GM19328 (cell line): Measurements from ENCODE around the gene TAF12.
"Not testable (repeated sequence)": the region's sequence is repeated elsewhere in the genome, so short reads cannot be mapped to it uniquely, and the experiment has no call there.

Experiments used
- ATAC-seq: cut with Tn5 transposase; IDR thresholded peaks from one replicate; pipeline ENCODE4 v1.9.1; 2021; ENCODE audit warnings: mild to moderate bottlenecking, moderate library complexity; ENCODE audit not compliant: unreplicated experiment

Gene TAF12

DNA sequence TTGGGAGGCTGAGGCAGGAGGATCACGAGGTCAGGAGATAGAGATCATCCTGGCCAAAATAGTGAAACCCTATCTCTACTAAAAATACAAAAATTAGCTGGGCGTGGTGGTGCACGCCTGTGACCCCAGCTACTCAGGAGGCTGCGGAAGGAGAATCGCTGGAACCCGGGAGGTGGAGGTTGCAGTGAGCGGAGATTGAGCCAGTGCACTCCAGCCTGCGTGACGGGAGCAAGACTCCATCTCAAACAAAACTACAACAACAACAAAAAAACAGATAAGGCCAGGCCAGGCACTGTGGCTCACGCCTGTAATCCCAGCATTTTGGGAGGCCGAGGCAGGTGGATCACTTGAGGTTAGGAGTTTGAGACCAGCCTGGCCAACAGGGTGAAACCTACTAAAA lies 2.5 kb upstream of the TAF12 start:
- ATAC-seq, result not testable (repeated sequence)

DNA sequence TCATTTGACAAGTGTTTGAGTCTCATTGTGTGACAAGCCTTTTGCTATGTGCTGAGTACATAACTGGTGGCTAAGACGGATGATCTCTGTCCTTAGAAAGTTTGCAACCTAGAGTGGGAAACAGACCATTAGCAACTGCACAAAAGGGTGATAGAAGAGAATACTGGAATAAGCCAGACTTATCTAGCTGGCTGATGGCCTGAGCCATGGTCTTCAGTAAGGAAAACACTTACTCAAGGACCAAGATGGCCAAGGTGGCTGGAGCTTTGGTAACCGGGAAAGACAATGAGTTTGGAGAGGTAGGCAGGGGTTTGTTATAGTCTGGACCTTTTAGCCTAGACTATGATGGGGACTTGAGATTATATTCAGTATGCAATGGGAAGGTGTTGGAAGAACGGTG lies 1.6 kb upstream of the TAF12 start:
- no peak for ATAC-seq

DNA sequence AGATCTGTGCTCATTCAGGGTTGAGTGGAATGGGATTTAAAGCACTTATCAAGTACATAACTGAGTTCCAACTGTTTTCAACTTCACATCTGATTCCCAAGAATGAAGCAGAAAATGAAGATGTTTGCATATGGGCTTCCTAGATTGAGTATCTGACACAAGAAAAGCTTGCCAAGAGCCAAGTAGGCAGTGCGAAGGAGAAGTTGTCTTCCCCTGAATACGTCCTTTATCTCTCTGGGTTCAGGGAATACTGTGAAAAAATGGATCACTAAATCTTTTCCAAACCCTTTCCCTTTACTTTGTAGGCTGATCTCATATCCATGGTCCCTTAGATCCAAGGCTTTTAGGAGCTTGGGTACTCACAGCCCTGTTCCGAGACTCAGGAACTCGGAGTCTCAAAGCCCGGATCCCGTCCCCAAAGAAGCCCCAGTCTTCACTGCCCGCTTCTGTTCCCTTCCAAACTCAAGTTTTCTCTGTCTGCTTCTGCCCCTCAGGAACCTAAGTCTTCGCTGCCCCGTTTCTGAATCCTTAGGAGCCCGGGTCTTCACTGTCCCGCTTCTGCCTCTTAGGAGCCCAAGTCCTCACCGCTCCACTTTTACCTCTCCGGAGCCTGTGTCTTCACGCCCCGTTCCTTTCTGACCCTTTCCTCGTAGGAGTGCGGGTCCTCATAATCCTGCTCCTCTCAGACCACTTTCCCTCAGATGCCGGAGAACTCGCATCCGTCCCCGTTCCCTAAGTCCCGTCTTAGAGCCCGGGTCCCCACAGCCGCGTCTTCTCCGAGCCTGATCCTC lies 616 bp downstream of the TAF12 start:
- ATAC-seq, result peak; percentile 16

DNA sequence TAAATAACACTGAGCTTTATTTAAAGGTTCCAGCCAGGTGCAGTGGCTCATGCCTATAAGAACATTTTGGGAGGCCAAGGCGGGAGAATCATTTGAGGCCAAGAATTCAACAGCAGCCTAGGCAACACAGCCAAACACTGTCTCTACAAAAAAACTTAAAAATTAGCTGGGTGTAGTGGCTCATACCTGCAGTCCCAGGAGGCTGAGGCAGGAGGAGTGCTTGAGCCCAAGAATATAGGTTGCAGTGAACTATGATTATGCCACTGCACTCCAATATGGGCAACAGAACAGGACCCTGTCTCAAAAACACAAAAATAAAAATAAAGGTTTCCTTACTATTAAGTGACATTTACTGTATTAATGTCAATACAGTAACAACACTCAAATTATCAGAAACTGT lies 2.1 kb downstream of the TAF12 start:
- ATAC-seq, result no peak

- no peak for ATAC-seq
Measured at GRCh38 chr1:28632560-28632959, 10.3 kb downstream of the TAF12 start.

GRCh38 chr1:28631713-28632112 lies 11.2 kb downstream of the TAF12 start:
- ATAC-seq, result no peak

- no peak for ATAC-seq
Measured at GRCh38 chr1:28613175-28613574, 29.7 kb downstream of the TAF12 start.

DNA sequence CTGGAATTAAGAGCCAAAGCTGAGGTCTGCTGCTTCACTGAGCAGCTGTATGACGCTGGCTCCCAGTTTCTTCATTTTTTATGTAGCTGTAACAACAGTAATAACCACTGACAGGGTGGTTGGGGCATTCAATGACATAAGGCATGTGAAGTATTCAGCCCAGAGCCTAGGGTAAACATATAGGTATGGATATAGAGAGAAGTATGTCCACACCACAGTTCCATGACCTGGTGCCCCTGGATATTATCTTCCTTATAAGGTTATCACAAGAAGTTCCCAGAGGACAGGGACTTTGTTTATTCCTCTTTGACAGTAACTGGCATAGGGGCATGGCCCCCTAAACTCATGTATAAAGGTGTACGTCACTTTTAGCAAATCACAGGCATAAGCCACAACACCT lies 36.1 kb downstream of the TAF12 start:
- no peak for ATAC-seq

GRCh38 chr1:28604962-28605361 lies 37.9 kb downstream of the TAF12 start:
- ATAC-seq, result no peak

- ATAC-seq, result no peak
Measured at GRCh38 chr1:28604411-28604810, 38.5 kb downstream of the TAF12 start.

DNA sequence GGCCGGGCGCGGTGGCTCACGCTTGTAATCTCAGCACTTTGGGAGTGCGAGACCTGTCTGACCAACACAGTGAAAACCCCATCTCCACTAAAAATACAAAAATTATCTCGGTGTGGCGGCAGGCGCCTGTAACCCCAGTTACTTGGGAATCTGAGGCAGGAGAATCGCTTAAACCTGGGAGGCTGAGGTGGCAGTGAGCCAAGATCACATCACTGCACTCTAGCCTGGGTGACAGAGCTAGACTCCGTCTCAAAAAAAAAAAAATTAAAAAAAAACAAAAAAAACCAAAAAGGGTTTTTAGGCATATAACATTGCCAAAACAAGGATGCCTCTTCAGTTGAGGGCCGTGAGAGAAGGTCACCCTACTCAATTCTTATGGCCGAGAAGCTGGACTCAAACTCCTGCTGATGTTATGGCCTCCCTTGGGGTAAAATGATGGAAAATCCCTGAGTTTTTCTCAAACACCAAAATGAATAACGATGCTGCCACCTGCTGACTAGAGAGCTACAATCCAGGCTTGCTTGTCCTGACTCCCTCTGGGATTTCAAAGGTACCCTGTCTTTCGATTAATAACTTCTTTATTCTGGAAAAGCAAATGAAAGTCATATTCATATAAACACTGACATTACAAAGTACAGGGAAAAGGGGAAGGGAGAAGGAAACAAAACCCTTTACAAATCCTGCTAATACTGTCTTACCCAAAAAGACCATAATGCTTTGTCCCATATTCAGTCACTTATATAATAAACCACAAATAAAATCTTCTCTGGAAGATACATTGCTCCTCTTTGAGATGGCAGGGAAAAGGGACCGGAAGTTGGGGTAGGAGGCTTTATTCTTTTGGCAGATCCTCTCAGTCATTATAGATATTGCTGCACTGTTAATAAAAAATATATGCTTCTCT lies 40.1 kb downstream of the TAF12 start:
- ATAC-seq, result no peak

- no peak for ATAC-seq
Measured at GRCh38 chr1:28601696-28602095, 41.2 kb downstream of the TAF12 start.

- ATAC-seq, result not testable (repeated sequence)
Measured at GRCh38 chr1:28596276-28596675, 46.6 kb downstream of the TAF12 start.

DNA sequence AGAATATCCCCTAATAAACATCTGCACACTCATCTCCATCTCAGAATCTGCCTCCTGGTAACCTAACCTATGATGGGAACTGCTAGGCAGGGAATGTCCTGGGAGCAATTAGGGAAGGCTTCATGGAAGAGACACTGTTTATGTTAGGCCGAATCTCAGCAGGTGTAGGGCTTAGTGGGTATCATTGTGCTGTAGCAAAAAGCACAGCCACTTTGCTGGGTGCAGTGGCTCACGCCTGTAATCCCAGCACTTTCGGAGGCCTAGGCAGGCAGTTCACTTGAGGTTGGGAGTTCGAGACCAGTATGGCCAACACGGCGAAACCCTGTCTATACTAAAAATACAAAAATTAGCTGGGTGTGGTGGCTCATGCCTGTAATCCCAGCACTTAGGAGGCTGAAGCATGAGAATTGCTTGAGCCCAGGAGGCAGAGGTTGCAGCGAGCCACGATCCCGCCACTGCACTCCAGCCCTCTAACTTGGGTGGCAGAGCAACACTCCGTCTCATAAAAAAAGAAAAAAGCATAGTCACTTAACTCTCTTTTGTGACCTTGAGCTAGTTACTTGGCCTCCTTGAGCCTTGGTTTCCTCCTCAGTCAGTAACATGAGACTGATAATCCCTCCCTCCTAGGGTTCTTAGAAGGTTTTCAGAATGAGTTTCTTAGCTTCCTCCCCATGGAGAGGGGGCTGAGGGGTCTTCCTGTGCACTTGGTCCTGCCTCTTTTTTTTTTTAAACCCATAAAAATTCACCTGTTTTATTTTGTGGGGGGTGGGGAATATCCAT lies 47.3 kb downstream of the TAF12 start:
- ATAC-seq, result no peak

- ATAC-seq, result not testable (repeated sequence)
Measured at GRCh38 chr1:28594686-28595411, 48.0 kb downstream of the TAF12 start.

- not testable (repeated sequence) for ATAC-seq
Measured at GRCh38 chr1:28593988-28594356, 48.9 kb downstream of the TAF12 start.

DNA sequence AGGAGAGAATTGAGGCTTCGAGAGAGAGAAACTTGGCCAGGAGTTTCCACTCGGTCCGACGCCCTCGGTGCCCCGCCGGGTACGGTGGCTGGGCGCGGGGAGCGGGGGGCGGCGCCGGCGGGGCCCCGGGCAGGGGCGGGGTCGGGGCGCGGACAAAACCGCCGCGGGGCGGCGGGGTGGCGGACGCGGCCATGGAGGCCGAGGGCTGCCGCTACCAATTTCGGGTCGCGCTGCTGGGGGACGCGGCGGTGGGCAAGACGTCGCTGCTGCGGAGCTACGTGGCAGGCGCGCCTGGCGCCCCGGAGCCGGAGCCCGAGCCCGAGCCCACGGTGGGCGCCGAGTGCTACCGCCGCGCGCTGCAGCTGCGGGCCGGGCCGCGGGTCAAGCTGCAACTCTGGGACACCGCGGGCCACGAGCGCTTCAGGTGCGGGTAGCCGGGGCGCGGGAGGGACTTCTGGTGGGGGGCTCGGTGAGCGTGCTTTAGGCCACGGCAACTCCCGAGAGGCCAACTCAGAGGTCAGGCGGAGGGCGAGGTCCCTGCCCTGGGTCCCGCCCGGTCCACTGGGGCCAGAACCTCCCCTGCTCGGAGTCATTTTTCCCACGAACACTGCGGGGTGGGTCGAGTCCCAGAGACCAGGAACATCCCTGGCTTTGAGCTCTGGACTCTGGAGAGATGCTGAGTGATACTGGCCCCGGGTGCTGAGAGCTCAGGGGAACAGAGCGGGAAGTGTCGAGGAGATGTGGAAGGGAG lies 50.4 kb downstream of the TAF12 start:
- no peak for ATAC-seq

DNA sequence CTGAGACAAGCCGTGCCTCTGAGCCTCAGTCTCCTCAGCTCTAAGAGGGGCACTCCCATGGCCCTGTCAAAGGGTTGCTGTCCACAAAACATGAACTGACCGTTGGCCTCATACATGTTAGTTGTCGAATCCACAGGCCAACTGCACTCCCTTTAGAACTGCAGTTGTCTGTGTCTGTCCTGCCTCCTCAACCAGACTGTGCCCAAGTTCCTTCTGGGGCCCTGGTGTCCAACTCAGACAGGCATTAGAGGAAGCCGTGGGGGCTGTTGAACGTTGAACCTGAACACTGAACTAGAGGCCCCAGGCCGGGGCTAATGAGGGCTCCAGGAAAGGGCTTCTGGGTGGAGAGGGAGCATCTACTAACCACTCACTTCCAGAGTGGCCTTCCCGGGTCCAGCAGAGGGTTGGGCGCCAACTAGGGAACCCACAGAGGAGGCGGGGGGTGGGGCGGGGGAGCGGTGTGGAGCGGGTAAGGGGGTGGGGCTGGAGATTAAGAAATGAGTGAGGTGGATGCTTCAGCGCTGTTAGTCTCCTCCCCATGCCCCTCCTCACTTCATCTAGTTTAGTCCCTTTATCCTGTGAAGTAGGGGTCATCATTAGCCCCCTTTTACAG lies 51.1 kb downstream of the TAF12 start, which contains the start of gene RAB42:
Gene RAB42 (plus strand): TSS at position 558 of the 613 bp plus-strand sequence. CDS start 247 bp downstream, outside the sequence.
- ATAC-seq, result no peak
